ENCODE measurements around the gene DIS3L2.
"Not testable (repeated sequence)": the region's sequence is repeated elsewhere in the genome, so short reads cannot be mapped to it uniquely, and the experiment has no call there.

Gene DIS3L2

GRCh38 chr2:232126301-232127099 is 165.0 kb downstream of the DIS3L2 start:
- in situ Hi-C loops (cut with HindIII; ENCODE audit: low pct_ligation_motif_present, low pct_unique_long_range_greater_than_20kb, low sequenced_read_pairs) = no loop called here
- DNase-seq = no peak

DNA sequence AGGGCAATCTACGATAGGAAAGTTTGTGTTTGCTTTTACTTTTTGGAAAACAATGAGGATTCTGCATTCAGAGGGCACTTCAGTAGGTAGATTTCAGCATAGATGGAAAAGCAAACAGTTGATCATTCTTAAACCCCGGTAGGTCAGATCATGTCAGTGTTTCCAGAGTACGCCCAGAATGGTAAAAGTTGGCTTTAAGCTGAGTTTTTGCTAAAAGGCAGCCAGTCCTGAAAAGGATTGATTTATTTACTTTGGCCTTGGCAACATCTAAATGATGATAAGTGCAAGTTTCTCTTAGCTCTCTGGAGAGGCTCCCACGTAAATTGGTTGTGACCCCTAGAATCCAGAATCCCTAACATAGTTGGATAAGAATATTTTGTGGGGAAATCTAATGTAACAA is 168.0 kb downstream of the DIS3L2 start:
- DNase-seq = no peak
- in situ Hi-C loops (cut with HindIII; ENCODE audit: low pct_ligation_motif_present, low pct_unique_long_range_greater_than_20kb, low sequenced_read_pairs) = no loop called here

GRCh38 chr2:232132181-232132580 is 170.7 kb downstream of the DIS3L2 start:
- no peak for DNase-seq
- in situ Hi-C loops (cut with HindIII; ENCODE audit: low pct_ligation_motif_present, low pct_unique_long_range_greater_than_20kb, low sequenced_read_pairs) = no loop called here

GRCh38 chr2:232133078-232133477 is 171.6 kb downstream of the DIS3L2 start:
- in situ Hi-C loops (cut with HindIII; ENCODE audit: low pct_ligation_motif_present, low pct_unique_long_range_greater_than_20kb, low sequenced_read_pairs) = no loop called here
- peak; percentile 22 for DNase-seq

- no peak for DNase-seq
- in situ Hi-C loops (cut with HindIII; ENCODE audit: low pct_ligation_motif_present, low pct_unique_long_range_greater_than_20kb, low sequenced_read_pairs) = no loop called here
These were observed 173.4 kb downstream of the DIS3L2 start for GRCh38 chr2:232134939-232135338.

GRCh38 chr2:232137356-232138147 is 176.0 kb downstream of the DIS3L2 start:
- in situ Hi-C loops (cut with HindIII; ENCODE audit: low pct_ligation_motif_present, low pct_unique_long_range_greater_than_20kb, low sequenced_read_pairs) = no loop called here
- no peak for DNase-seq

- DNase-seq = no peak
- in situ Hi-C loops (cut with HindIII; ENCODE audit: low pct_ligation_motif_present, low pct_unique_long_range_greater_than_20kb, low sequenced_read_pairs) = no loop called here
These were observed 176.9 kb downstream of the DIS3L2 start for GRCh38 chr2:232138441-232138840.

- in situ Hi-C loops (cut with HindIII; ENCODE audit: low pct_ligation_motif_present, low pct_unique_long_range_greater_than_20kb, low sequenced_read_pairs) = no loop called here
These were observed 177.7 kb downstream of the DIS3L2 start for GRCh38 chr2:232139171-232139594.

DNA sequence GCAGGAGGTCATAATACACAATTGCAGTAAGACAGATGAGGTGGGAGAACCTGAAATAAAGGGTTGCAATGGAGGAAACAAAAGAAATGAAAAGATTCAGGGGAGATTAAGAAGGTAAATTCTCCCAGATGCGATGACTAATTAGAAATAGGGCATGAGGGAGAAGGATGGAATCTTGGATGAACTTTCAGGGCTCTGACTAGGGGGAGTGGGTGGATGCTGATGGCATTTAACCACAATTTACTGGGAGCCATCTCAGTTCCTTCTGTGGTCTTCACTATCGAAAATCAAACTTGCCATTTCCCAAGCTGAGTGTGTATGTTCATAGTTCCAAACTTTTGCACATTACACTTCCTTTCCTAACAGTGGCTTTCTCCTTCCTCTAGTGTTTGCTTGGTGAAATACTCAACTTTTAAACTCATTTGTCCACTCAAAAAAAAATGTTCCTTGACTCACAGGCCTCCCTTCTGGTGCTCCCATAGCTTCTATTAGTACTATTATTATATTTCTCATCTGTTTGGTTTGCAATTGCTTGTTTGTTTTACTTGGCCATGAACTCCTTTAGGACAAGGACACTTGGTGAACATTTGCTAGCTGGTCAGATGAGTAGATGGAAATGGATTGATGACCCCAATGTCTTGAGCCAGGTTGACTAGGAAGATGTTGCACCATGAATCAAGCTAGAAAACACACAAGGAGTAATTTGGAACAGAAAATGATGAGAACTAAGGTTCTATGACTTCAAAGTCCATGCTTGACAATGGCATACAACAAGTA is 178.5 kb downstream of the DIS3L2 start:
- in situ Hi-C loops (cut with HindIII; ENCODE audit: low pct_ligation_motif_present, low pct_unique_long_range_greater_than_20kb, low sequenced_read_pairs) = no loop called here
- no peak for DNase-seq

More at GRCh38 chr2:232139171-232139594, 177.7 kb downstream of the DIS3L2 start:
- no peak for DNase-seq

GRCh38 chr2:232141591-232141990 is 180.1 kb downstream of the DIS3L2 start:
- in situ Hi-C loops (cut with HindIII; ENCODE audit: low pct_ligation_motif_present, low pct_unique_long_range_greater_than_20kb, low sequenced_read_pairs) = no loop called here
- DNase-seq = no peak

DNA sequence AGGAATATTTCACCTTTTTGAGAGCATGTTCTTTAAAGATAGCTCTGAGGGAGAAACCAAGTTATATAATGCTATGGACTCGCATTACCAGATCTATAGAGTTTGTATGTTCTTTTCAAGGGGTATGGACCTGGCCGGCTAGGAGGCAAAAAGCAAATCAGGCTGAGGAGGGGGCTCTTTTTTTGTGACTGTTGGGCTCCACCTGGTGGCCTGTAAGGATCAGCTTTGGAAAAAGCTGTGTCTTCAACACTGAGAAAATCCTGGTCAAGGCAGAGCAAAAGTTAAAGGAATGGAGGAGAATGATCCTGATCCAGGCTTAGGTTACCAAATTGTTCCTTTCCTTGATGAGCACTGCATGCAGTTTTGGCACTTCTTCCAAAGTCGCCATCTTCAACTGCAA is 180.5 kb downstream of the DIS3L2 start:
- in situ Hi-C loops (cut with HindIII; ENCODE audit: low pct_ligation_motif_present, low pct_unique_long_range_greater_than_20kb, low sequenced_read_pairs) = no loop called here
- DNase-seq = peak; percentile 44

DNA sequence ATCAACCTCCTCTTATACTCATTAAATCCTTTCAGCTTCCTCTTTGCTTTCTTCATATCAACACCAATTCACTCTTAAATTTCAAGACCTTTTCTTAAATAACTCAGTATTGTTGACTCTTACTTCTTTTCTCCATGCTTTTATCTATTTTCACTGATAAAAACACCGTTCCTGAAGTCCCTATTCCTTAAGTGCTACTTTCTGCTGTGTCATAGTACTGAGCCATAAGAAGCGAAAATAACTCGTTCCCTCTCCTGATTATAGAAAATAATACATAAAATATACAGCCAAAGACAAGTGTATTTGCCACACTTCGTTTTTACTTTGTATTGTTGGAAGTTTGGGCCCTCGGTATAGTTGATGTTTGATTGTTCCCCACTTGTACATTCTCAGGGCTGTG is 181.0 kb downstream of the DIS3L2 start:
- DNase-seq = no peak
- in situ Hi-C loops (cut with HindIII; ENCODE audit: low pct_ligation_motif_present, low pct_unique_long_range_greater_than_20kb, low sequenced_read_pairs) = no loop called here

- in situ Hi-C loops (cut with HindIII; ENCODE audit: low pct_ligation_motif_present, low pct_unique_long_range_greater_than_20kb, low sequenced_read_pairs) = no loop called here
- DNase-seq = no peak
These were observed 184.8 kb downstream of the DIS3L2 start for GRCh38 chr2:232146294-232146693.

- in situ Hi-C loops (cut with HindIII; ENCODE audit: low pct_ligation_motif_present, low pct_unique_long_range_greater_than_20kb, low sequenced_read_pairs) = no loop called here
- no peak for DNase-seq
These were observed 186.0 kb downstream of the DIS3L2 start for GRCh38 chr2:232147440-232148077.

DNA sequence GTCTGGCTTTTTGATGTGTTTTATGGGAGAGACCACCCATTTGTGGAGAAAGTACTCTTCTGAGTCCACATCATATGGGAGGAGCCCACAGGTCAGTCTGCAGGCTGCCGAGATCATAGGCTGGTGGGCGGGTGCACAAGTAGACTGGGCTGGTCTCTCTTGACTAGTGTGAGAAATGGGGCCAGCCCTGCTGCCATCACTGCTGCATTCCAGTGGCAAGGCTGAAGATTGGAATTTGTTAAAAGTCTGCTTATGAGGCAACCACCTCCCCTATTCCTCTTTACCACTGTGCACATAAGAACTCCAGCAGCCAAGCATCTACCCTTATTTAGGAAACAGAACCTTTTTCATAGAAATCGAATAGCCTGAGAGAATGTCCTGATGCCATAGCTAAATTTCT is 200.7 kb downstream of the DIS3L2 start:
- no peak for DNase-seq
- in situ Hi-C loops (cut with HindIII; ENCODE audit: low pct_ligation_motif_present, low pct_unique_long_range_greater_than_20kb, low sequenced_read_pairs) = no loop called here

GRCh38 chr2:232170396-232170795 is 208.9 kb downstream of the DIS3L2 start:
- in situ Hi-C loops (cut with HindIII; ENCODE audit: low pct_ligation_motif_present, low pct_unique_long_range_greater_than_20kb, low sequenced_read_pairs) = no loop called here
- no peak for DNase-seq

DNA sequence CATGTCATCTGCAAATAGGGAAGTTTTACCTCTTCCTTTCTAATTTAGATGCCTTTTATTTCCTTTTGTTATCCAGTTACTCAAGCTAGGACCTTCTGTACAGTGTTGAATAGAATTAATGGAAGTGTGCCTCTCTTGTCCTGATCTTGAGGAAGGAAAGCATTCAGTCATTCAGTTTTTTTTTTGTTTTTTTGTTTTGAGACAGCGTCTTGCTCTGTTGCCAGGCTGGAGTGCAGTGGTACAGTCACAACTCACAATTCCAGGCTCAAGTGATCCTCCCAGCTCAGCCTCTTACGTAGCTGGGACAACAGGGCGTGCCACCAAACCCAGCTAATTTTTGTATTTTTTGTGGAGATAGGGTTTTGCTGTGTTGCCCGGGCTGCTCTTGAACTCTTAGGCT is 213.1 kb downstream of the DIS3L2 start:
- in situ Hi-C loops (cut with HindIII; ENCODE audit: low pct_ligation_motif_present, low pct_unique_long_range_greater_than_20kb, low sequenced_read_pairs) = no loop called here
- no peak for DNase-seq

- in situ Hi-C loops (cut with HindIII; ENCODE audit: low pct_ligation_motif_present, low pct_unique_long_range_greater_than_20kb, low sequenced_read_pairs); DNase-seq: not testable (repeated sequence)
These were observed 215.1 kb downstream of the DIS3L2 start for GRCh38 chr2:232176587-232176986.

- in situ Hi-C loops (cut with HindIII; ENCODE audit: low pct_ligation_motif_present, low pct_unique_long_range_greater_than_20kb, low sequenced_read_pairs) = no loop called here
- DNase-seq = no peak
These were observed 221.8 kb downstream of the DIS3L2 start for GRCh38 chr2:232183279-232183678.
